Measurements from ENCODE around the gene QKI. TPM values are rescaled to one million over a fixed set of nuclear protein-coding genes. Genes with fewer than 3 reads are reported as not detected.

QKI gene
- total RNA-seq, 1 experiment from 2014 or later: 176 TPM

- Mint-ChIP-seq H3K4me1 (peaks cover 17 to 19% of the 10 kb centered on the region in 2 experiments), H3K9me3 (no peaks in the 10 kb centered on the region; a peak in 1 of 5 replicates), H3K27me3 (ENCODE audit: low read depth) (no peaks in the 10 kb centered on the region; the same call in 1 of the 2 replicates), H3K36me3 (ENCODE audit: insufficient read depth in 1 of 3, low read depth in 3 of 3) (no peaks in the 10 kb centered on the region; a peak in 1 of 7 replicates), H3K27ac (no peak overlapping the region), H3K4me3 (no peak overlapping the region)
- Histone ChIP-seq H3K9ac (ENCODE audit: extremely low read depth, insufficient read length, low read length) (no peak overlapping the region), H4K20me1 (ENCODE audit: control insufficient read depth, insufficient read depth, insufficient read length) (no peaks in the 10 kb centered on the region), H2BK5ac (ENCODE audit: insufficient read length, low read length) (no peak overlapping the region), H2BK12ac (ENCODE audit: insufficient read length, low read depth, low read length) (no peak overlapping the region), H3K56ac (ENCODE audit: insufficient read length, low read depth, low read length) (no peak overlapping the region), H3K27ac (ENCODE audit: insufficient read length, low read depth, low read length) (no peak overlapping the region), H4K8ac (replicated peaks; ENCODE audit: insufficient read length, low read depth, low read length) (no peak overlapping the region), H3K23ac (ENCODE audit: insufficient read length, low read depth, low read length) (no peak overlapping the region), H3T11ph (ENCODE audit: low read length) (no peak overlapping the region), H4K5ac (ENCODE audit: insufficient read length, low read depth, low read length) (no peak overlapping the region), H2BK15ac (ENCODE audit: low read depth, low read length) (no peak overlapping the region), H3K4ac (ENCODE audit: low read depth, low read length) (no peak overlapping the region), H2AK5ac (ENCODE audit: insufficient read length, low read length) (no peak overlapping the region), H2BK20ac (ENCODE audit: low read depth, low read length, poor library complexity, severe bottlenecking) (no peak overlapping the region), H3K4me1 (ENCODE audit: insufficient read depth, low read length) (no peaks in the 10 kb centered on the region), H3K18ac (ENCODE audit: insufficient read length, low read depth, low read length) (no peak overlapping the region), H2BK120ac (ENCODE audit: low read depth, low read length, poor library complexity, severe bottlenecking) (no peak overlapping the region), H3K79me1 (ENCODE audit: insufficient read depth, low read depth, low read length, poor library complexity, severe bottlenecking) (no peaks in the 10 kb centered on the region), H3K14ac (ENCODE audit: insufficient read depth, low read length) (no peak overlapping the region), H3K27me3 (ENCODE audit: insufficient read depth, low read length) (no peaks in the 10 kb centered on the region), H3K79me2 (ENCODE audit: insufficient read depth, low read length) (no peaks in the 10 kb centered on the region), H2AFZ (ENCODE audit: low read length) (no peak overlapping the region), H4K91ac (ENCODE audit: insufficient read length, low read depth, low read length) (no peak overlapping the region), H3K9me3 (ENCODE audit: control insufficient read depth, low read depth, low read length) (no peaks in the 10 kb centered on the region), H3K4me2 (ENCODE audit: insufficient read depth, insufficient read length, low read length) (no peak overlapping the region), H3K23me2 (ENCODE audit: insufficient read length, low read depth, low read length, poor library complexity, severe bottlenecking) (no peaks in the 10 kb centered on the region)
- TF ChIP-seq, protein P1, sequence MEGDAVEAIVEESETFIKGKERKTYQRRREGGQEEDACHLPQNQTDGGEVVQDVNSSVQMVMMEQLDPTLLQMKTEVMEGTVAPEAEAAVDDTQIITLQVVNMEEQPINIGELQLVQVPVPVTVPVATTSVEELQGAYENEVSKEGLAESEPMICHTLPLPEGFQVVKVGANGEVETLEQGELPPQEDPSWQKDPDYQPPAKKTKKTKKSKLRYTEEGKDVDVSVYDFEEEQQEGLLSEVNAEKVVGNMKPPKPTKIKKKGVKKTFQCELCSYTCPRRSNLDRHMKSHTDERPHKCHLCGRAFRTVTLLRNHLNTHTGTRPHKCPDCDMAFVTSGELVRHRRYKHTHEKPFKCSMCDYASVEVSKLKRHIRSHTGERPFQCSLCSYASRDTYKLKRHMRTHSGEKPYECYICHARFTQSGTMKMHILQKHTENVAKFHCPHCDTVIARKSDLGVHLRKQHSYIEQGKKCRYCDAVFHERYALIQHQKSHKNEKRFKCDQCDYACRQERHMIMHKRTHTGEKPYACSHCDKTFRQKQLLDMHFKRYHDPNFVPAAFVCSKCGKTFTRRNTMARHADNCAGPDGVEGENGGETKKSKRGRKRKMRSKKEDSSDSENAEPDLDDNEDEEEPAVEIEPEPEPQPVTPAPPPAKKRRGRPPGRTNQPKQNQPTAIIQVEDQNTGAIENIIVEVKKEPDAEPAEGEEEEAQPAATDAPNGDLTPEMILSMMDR (conservative IDR thresholded peaks at IDR 0.05): no peak
- DNase-seq: no peak
- no CpG with 5 or more reads among the region's 8 CpGs for WGBS (ENCODE audit: extremely low coverage, insufficient read length, low lambda C conversion rate)
Observed at GRCh38 chr6:163613025-163613424, 198.5 kb downstream of the QKI start.
